A549 (cell line): ENCODE data around the gene TMEM240.

Source experiments
- GATA3 ChIP-seq: IDR thresholded peaks from 2 replicates; pipeline ENCODE4 v1.6.1; 2012; ENCODE audit warnings: borderline replicate concordance
- HDAC2 ChIP-seq: fragments of 200-600 bp; sonication (generic); IDR thresholded peaks from 2 replicates; pipeline ENCODE4 v1.6.1; 2016
- JUN ChIP-seq, 2 experiments: fragments of >200 bp; sonication (Bioruptor Twin); formaldehyde crosslinking; IDR thresholded peaks; 2 replicates in 1 of 2; 3 replicates in 1 of 2; pipeline ENCODE4 v1.6.1; 2016 to 2017
- RAD21 ChIP-seq, 2 experiments: fragments of >200 bp in 1 of 2; sonication (Bioruptor Twin) in 1 of 2; formaldehyde crosslinking in 1 of 2; IDR thresholded peaks in 1 of 2; conservative IDR thresholded peaks in 1 of 2; 2 replicates in 1 of 2; 3 replicates in 1 of 2; pipeline ENCODE4 v1.6.1; 2012 to 2018; ENCODE audit warnings: inconsistent platforms in 1 of 2
- TF ChIP-seq, protein P1 (sequence below): IDR thresholded peaks from 2 replicates; pipeline ENCODE4 v1.6.1; 2012
- TF ChIP-seq, protein P2 (sequence below): fragments of >200 bp; sonication (Bioruptor Twin); formaldehyde crosslinking; IDR thresholded peaks from 3 replicates; pipeline ENCODE4 v1.5.1; 2016

DNA sequence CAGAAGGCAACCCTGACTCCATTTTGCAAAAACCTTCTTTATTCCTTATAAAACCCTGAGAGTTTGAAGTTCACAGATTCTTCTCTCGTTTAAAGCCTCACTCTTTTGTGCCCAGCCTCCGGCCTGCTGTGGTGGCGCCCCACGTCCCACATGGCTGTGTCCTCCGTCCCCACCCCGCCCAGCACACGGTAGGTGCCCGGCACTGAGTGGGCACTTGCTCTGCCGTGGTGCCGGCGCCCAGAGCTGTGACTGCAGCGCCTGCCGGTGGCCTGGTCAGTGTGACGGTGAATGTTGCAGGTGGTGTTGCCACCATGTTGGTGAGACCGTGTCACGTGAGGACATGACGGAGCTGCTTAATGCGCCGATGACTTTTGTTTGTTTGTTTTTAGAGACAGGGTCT lies 19.1 kb downstream of the TMEM240 start:
- TF ChIP-seq, protein P1, sequence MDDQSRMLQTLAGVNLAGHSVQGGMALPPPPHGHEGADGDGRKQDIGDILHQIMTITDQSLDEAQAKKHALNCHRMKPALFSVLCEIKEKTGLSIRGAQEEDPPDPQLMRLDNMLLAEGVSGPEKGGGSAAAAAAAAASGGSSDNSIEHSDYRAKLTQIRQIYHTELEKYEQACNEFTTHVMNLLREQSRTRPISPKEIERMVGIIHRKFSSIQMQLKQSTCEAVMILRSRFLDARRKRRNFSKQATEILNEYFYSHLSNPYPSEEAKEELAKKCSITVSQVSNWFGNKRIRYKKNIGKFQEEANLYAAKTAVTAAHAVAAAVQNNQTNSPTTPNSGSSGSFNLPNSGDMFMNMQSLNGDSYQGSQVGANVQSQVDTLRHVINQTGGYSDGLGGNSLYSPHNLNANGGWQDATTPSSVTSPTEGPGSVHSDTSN: no peak
- TF ChIP-seq, protein P2, sequence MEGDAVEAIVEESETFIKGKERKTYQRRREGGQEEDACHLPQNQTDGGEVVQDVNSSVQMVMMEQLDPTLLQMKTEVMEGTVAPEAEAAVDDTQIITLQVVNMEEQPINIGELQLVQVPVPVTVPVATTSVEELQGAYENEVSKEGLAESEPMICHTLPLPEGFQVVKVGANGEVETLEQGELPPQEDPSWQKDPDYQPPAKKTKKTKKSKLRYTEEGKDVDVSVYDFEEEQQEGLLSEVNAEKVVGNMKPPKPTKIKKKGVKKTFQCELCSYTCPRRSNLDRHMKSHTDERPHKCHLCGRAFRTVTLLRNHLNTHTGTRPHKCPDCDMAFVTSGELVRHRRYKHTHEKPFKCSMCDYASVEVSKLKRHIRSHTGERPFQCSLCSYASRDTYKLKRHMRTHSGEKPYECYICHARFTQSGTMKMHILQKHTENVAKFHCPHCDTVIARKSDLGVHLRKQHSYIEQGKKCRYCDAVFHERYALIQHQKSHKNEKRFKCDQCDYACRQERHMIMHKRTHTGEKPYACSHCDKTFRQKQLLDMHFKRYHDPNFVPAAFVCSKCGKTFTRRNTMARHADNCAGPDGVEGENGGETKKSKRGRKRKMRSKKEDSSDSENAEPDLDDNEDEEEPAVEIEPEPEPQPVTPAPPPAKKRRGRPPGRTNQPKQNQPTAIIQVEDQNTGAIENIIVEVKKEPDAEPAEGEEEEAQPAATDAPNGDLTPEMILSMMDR: no peak
- no peak for TF ChIP-seq RAD21 (conservative IDR thresholded peaks at IDR 0.05 in 1 of 2, IDR thresholded peaks at IDR 0.05 in 1 of 2)
- no peak for TF ChIP-seq GATA3
- no peak for TF ChIP-seq HDAC2
- no peak for TF ChIP-seq JUN (IDR thresholded peaks at IDR 0.05)
